A549 treated with CORT108297 at 1 μM for 4 hours (cell line): ENCODE results near the gene ADK. TPM values are rescaled to one million over a fixed set of nuclear protein-coding genes. Genes with fewer than 3 reads are reported as not detected.

Source experiments
- total RNA-seq: library from RNA; stranded (reverse); fragments of 200-300 nt; extraction: Qiagen RNA extraction; gene quantifications from 5 replicates; pipeline ENCODE4 v1.2.3, GENCODE V29; 2022

ADK gene
- 31.1 to 36.2 TPM (median 33.2 TPM) in 5 replicates for total RNA-seq

DNA sequence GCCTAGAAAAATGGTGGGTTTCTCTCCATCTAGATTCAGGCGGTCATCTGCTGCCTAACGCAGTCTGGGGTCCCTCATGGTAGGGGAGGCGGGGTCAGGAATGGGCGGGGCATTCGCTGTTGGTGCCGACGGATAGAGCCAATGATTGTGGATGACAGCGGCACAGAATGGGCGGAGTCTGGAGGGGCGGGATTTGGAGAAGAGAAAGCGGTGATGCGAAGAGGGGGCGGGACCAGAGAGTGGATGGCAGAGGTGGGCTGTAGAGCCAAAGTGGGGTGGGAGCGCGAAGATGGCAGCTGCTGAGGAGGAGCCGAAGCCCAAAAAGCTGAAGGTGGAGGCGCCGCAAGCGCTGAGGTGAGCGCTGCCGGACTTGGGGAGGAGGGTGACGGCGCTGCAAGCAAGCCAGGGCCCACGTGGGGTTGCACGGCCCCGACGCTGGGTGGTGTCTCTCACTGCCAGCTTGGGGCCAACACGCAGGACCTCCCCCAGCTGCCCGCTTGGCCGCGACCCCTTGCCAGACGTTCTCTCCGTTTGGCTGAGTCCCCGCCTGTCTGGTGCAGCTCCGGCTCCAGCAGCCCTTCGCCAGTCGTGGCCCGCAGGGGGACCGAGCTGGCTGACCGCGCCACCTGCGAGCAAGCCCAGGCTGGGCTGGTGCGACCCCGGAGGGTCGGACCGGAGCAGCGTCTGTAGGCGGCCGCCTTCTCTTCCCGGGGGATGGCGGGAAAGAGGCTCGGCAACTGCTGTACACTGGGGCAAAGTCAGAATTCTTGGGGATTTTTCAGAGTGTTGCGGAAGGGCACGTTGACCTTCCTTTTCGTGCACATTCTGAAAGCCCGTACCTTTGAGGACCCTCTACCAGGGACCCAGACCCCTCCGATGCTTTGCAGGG lies at the start of gene ADK:
ADK (plus strand) TSS at position 232 of the 889 bp plus-strand sequence; CDS start at position 290, 58 bp downstream.

DNA sequence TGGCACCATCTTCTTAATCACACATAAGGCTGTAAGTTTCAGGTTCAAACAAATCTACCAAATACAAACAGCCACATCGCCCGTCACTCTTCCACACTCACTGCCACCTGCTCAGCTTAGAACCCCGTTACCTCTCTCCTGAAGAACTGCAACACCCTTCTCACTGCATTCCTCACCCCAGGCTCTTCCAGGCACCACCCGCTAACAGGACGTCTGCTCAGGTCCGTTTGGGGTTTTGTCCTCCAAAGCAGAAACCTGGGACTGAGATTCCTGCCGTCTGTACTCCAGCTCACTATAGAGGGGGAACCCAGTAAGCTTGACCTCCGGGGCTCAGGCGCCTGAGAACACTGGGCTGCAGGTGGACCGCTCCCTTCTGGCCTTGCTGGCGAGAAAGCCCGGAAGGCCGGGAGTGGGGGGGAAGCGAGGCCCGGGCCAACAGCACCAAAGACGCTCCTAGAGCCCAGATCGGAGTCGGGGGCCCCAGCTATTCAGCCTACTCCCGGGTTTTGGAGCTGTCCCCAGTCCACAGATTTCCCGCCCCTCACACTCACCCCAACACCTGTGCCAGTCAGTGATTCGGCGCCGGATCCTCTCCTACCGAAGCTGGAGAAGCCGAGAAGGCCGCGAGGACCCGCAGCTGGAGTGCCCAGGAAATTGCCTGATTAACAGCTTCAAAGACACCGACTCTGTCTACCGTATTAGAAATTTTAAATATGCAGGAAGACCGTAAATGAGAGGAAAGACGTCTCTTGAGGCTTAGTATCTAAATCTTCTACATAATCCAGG lies 624 bp upstream of the ADK start, which contains the start of gene AP3M1:
AP3M1 (minus strand) TSS at position 625 of the 786 bp plus-strand sequence. CDS start 12,449 bp downstream, outside the sequence.

Other genes with a start within 250 kb of the ADK start
- gene PLAU, start 240.1 kb upstream of the ADK start, total RNA-seq: 109 to 124 TPM (median 120 TPM) in 5 replicates
- 93.3 to 148 TPM (median 126 TPM) in 5 replicates for gene VCL, start 153.1 kb upstream of the ADK start, total RNA-seq
- 28.1 to 38.2 TPM (median 31.5 TPM) in 5 replicates for gene AP3M1, start 393 bp upstream of the ADK start, total RNA-seq